HepG2 (cell line): ENCODE data around the gene DDX1. TPM values are rescaled to one million over a fixed set of nuclear protein-coding genes. Genes with fewer than 3 reads are reported as not detected.

ENCODE experiments used
- ATAC-seq: fragments of 200-7000 bp; cut with Tn5 transposase; 3 replicates; pipeline ENCODE4 v1.9.1; 2020; ENCODE audit warnings: mild to moderate bottlenecking, moderate library complexity
- BruUV-seq: library from RNA; stranded (reverse); fragments of 400-500 nt; replicated peaks from 2 replicates; lab custom pipeline; 2021; lab: Mats Ljungman, UMichigan
- CTCF ChIA-PET: fragments of 300-600 bp; formaldehyde crosslinking; extraction: SDS; loops from one replicate; lab custom pipeline; 2021; ENCODE audit warnings: low total read pairs, inconsistent platforms, low intra/inter-chr PET ratio; lab: Yijun Ruan, JAX
- POLR2A ChIA-PET: fragments of 350-600 bp; sonication (Branson Sonifier 250); formaldehyde crosslinking; loops from one replicate; lab custom pipeline; 2020; ENCODE audit warnings: antibody characterized with exemption, inconsistent platforms; lab: Yijun Ruan, JAX
- DNase-seq: peaks from one replicate; pipeline ENCODE4 v3.0.0-alpha.2; 2015; ENCODE audit warnings: low spot score
- FAIRE-seq: peaks from 3 replicates; lab custom pipeline; 2011; peaks lifted over from hg19 to GRCh38; lab: Jason Lieb, UNC
- H2AFZ ChIP-seq: one replicate; pipeline ENCODE4 v1.6.1; 2011; ENCODE audit warnings: low read length, inconsistent platforms
- H3K27ac ChIP-seq: fragments of 300-600 bp; 3 replicates; pipeline ENCODE4 v1.8.0; 2011; ENCODE audit warnings: mixed run types, mild to moderate bottlenecking, mixed read lengths, low read length, inconsistent platforms; ENCODE audit not compliant: insufficient read depth; ENCODE audit errors: extremely low read length
- H3K27me3 ChIP-seq, 2 experiments: fragments of 200-600 bp in 1 of 2; 2 replicates in 1 of 2; 3 replicates in 1 of 2; pipeline versions ENCODE4 v1.6.0 to v1.8.0; 2011; ENCODE audit warnings: low read length in 2 of 2, mild to moderate bottlenecking in 2 of 2, moderate library complexity in 2 of 2, inconsistent platforms in 1 of 2; ENCODE audit not compliant: insufficient read depth in 2 of 2, control insufficient read depth in 1 of 2
- H3K36me3 ChIP-seq, 2 experiments: fragments of 200-600 bp in 1 of 2; replicated peaks in 1 of 2; 2 replicates in 1 of 2; 3 replicates in 1 of 2; pipeline versions ENCODE4 v1.5.1 to v1.8.0; 2011; ENCODE audit warnings: low read length in 2 of 2, inconsistent platforms in 1 of 2; ENCODE audit not compliant: insufficient read depth in 2 of 2, control insufficient read depth in 1 of 2
- H3K4me1 ChIP-seq: 2 replicates; pipeline ENCODE4 v1.5.1; 2012; ENCODE audit warnings: low read length, inconsistent platforms; ENCODE audit not compliant: insufficient read depth
- H3K4me2 ChIP-seq: 2 replicates; pipeline ENCODE4 v1.6.0; 2011; ENCODE audit warnings: low read depth, low read length, inconsistent platforms
- H3K4me3 ChIP-seq, 3 experiments: fragments of 200-600 bp in 1 of 3; sonication (generic), shearing (Covaris generic) in 1 of 3; replicated peaks in 1 of 3; 2 replicates each; pipeline ENCODE4 v1.5.1; 2011 to 2016; ENCODE audit warnings: low read length in 3 of 3, inconsistent platforms in 2 of 3, low read depth in 2 of 3, mild to moderate bottlenecking in 2 of 3, control low read depth in 1 of 3, mixed read lengths in 1 of 3; ENCODE audit not compliant: insufficient read depth in 1 of 3
- H3K79me2 ChIP-seq: one replicate; pipeline ENCODE4 v1.6.1; 2011; ENCODE audit warnings: low read length, inconsistent platforms; ENCODE audit not compliant: insufficient read depth
- H3K9ac ChIP-seq: 2 replicates; pipeline ENCODE4 v1.6.0; 2011; ENCODE audit warnings: mild to moderate bottlenecking, low read depth, low read length, inconsistent platforms; ENCODE audit not compliant: insufficient read depth
- H3K9me3 ChIP-seq: 2 replicates; pipeline ENCODE4 v1.5.1; 2012; ENCODE audit warnings: mild to moderate bottlenecking, low read length
- H4K20me1 ChIP-seq: 2 replicates; pipeline ENCODE4 v1.6.0; 2011; ENCODE audit warnings: inconsistent platforms, mild to moderate bottlenecking, low read length, moderate library complexity; ENCODE audit not compliant: insufficient read depth
- CHCHD3 ChIP-seq: sonication (generic); formaldehyde crosslinking; IDR thresholded peaks from 2 replicates; pipeline ENCODE4 v1.8.0; 2022; ENCODE audit warnings: mild to moderate bottlenecking, missing genetic modification reagents, moderate library complexity
- IRF2 ChIP-seq: IDR thresholded peaks from 2 replicates; pipeline ENCODE4 v1.6.1; 2018; ENCODE audit warnings: missing genetic modification reagents, missing compliant biosample characterization
- MEIS1 ChIP-seq: sonication (generic); formaldehyde crosslinking; IDR thresholded peaks from 2 replicates; pipeline ENCODE4 v1.9.0; 2021; ENCODE audit warnings: mild to moderate bottlenecking, missing genetic modification reagents, moderate library complexity, borderline replicate concordance
- MXD4 ChIP-seq: IDR thresholded peaks from 2 replicates; pipeline ENCODE4 v1.6.1; 2016; ENCODE audit warnings: mild to moderate bottlenecking, missing biosample characterization, missing genetic modification reagents
- PAX8 ChIP-seq: sonication (generic); formaldehyde crosslinking; IDR thresholded peaks from 2 replicates; pipeline ENCODE4 v1.8.0; 2022; ENCODE audit warnings: mild to moderate bottlenecking, missing genetic modification reagents, borderline replicate concordance
- RAD51 ChIP-seq: fragments of 450-650 bp; IDR thresholded peaks from 2 replicates; pipeline ENCODE4 v1.6.1; 2016; ENCODE audit warnings: borderline replicate concordance
- REPIN1 ChIP-seq: sonication (generic); formaldehyde crosslinking; IDR thresholded peaks from 2 replicates; pipeline ENCODE4 v1.8.0; 2022; ENCODE audit warnings: missing genetic modification reagents, low read depth, mild to moderate bottlenecking, borderline replicate concordance
- SMAD3 ChIP-seq: sonication (generic); formaldehyde crosslinking; IDR thresholded peaks from 2 replicates; pipeline ENCODE4 v1.4.0; 2020; ENCODE audit warnings: missing genetic modification reagents
- ZNF382 ChIP-seq: sonication (generic); formaldehyde crosslinking; IDR thresholded peaks from 2 replicates; pipeline ENCODE4 v1.5.0; 2020; ENCODE audit warnings: missing genetic modification reagents, mild to moderate bottlenecking, borderline replicate concordance
- ZNF879 ChIP-seq: sonication (generic); formaldehyde crosslinking; IDR thresholded peaks from 2 replicates; pipeline ENCODE4 v1.8.1; 2023; ENCODE audit warnings: missing genetic modification reagents
- WGBS: methylation state at CpG from one replicate; pipeline ENCODE4 v1.1.6; 2017; ENCODE audit warnings: low lambda C conversion rate; 5-methylcytosine and 5-hydroxymethylcytosine counted together
- in situ Hi-C: cut with HindIII; loops from 2 replicates; pipeline ENCODE4 v1.10.0; 2017; ENCODE audit warnings: low pct_unique_long_range_greater_than_20kb; ENCODE audit not compliant: extremely low pct_ligation_motif_present
- intact Hi-C: fragments of 100-400 bp; cut with micrococcal nuclease; formaldehyde crosslinking; loops from one replicate; pipeline ENCODE4 v1.10.0; 2022; ENCODE audit not compliant: unreplicated experiment
- polyA plus RNA-seq, 8 experiments: library from polyadenylated mRNA; depleted of rRNA in 3 of 8; stranded (reverse) in 7 of 8; unstranded in 1 of 8; fragments of >200 nt; fragmentation: Illumina TruSeq in 4 of 8; extraction: Trizol in 4 of 8; gene quantifications; 2 replicates each; pipeline versions ENCODE4 v1.2.1 to v1.2.3, GENCODE V29; 2011 to 2016; ENCODE audit warnings: low read depth in 4 of 8, missing spikeins in 1 of 8, mixed read lengths in 1 of 8; ENCODE audit not compliant: insufficient read depth in 1 of 8
- total RNA-seq, 5 experiments: library from RNA; depleted of rRNA; stranded (reverse); fragments of >200 nt; fragmentation: Illumina TruSeq; extraction: Trizol; gene quantifications; 2 replicates each; pipeline ENCODE4 v1.2.3, GENCODE V29; 2016; ENCODE audit warnings: low read depth in 1 of 5
- TF ChIP-seq, protein P1 (sequence below): IDR thresholded peaks from 2 replicates; pipeline ENCODE4 v1.6.1; 2018; ENCODE audit warnings: missing genetic modification reagents
- TF ChIP-seq, protein P2 (sequence below): sonication (generic); formaldehyde crosslinking; IDR thresholded peaks from 2 replicates; pipeline ENCODE4 v1.5.1; 2020; ENCODE audit warnings: missing genetic modification reagents, mild to moderate bottlenecking, borderline replicate concordance
- TF ChIP-seq, protein P3 (sequence below): sonication (generic); formaldehyde crosslinking; IDR thresholded peaks from 2 replicates; pipeline ENCODE4 v1.4.0; 2020; ENCODE audit warnings: missing genetic modification reagents, borderline replicate concordance

Gene DDX1
- total and polyA plus RNA-seq, 2 of the 13 experiments (the other 11 are each of a cell fraction or from before 2014, with no cell fraction given) = 81.6 to 130 TPM

DNA sequence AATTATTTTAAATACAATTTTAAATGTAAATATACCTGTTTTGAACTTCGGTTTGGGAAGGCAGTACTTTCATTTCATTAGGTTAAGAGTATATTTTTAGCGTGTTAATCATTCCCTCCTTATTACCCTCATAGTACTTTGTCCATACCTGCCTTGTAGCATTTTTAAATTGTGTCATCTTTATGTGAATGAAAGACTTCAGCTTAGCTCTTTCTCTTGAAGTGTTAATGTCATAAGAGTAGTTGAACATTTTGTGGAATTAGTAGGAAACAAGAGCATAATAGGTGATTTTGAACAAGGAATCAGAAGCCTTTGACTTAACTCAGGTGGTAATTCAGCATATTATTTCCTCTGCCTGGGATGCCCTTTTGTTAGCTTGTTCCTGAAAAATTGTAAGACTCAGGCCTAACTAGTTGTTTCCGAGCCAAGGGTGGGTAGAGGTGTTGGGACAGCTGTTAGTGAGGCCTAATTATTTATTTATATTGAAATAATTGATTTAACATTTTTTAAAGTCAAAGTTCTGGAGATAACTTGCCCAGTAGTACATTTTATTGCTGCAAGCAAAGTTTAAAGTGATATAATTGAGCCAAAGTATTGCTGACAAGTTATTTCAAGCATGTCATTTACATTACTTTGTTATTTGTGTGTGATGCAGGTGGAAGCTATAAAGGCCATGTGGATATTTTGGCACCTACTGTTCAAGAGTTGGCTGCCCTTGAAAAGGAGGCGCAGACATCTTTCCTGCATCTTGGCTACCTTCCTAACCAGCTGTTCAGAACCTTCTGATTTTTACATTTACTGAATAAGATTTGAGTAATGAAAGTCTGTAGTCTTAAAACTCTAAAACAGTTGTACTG, 38.7 kb downstream of the DDX1 start:
- H3K36me3 ChIP-seq = peaks cover 16 to 90% of the 10 kb centered on the region in 2 experiments
- H3K79me2 ChIP-seq = no peaks in the 10 kb centered on the region
- no peak overlapping the region for H2AFZ ChIP-seq
- no peak for FAIRE-seq
- H3K9ac ChIP-seq = no peak overlapping the region
- H4K20me1 ChIP-seq = no peaks in the 10 kb centered on the region
- CTCF ChIA-PET = no interaction called here
- in situ Hi-C loops = loop anchor here (10.0 to 25.0 kb wide), 2 partner anchors 107 to 874 kb away; no protein-coding TSS in a partner anchor
- no peak overlapping the region for H3K4me2 ChIP-seq
- 97% methylated on average over 4 of the region's 4 CpGs for WGBS
- ATAC-seq = no peak
- no peak overlapping the region for H3K27ac ChIP-seq
- no peaks in the 10 kb centered on the region for H3K9me3 ChIP-seq
- no peak for DNase-seq
- intact Hi-C loops = no loop called here
- H3K4me1 ChIP-seq = peaks cover 23% of the 10 kb centered on the region
- no peak for TF ChIP-seq RAD51
- TF ChIP-seq IRF2 (CRISPR knock-in tag) = no peak
- no peak for TF ChIP-seq PAX8 (CRISPR knock-in tag)
- TF ChIP-seq CHCHD3 (CRISPR knock-in tag) = no peak
- TF ChIP-seq, protein P1, sequence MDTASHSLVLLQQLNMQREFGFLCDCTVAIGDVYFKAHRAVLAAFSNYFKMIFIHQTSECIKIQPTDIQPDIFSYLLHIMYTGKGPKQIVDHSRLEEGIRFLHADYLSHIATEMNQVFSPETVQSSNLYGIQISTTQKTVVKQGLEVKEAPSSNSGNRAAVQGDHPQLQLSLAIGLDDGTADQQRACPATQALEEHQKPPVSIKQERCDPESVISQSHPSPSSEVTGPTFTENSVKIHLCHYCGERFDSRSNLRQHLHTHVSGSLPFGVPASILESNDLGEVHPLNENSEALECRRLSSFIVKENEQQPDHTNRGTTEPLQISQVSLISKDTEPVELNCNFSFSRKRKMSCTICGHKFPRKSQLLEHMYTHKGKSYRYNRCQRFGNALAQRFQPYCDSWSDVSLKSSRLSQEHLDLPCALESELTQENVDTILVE (CRISPR knock-in tag) = no peak
- TF ChIP-seq REPIN1 (CRISPR knock-in tag) = no peak
- TF ChIP-seq MXD4 (CRISPR knock-in tag) = no peak
- TF ChIP-seq, protein P2, sequence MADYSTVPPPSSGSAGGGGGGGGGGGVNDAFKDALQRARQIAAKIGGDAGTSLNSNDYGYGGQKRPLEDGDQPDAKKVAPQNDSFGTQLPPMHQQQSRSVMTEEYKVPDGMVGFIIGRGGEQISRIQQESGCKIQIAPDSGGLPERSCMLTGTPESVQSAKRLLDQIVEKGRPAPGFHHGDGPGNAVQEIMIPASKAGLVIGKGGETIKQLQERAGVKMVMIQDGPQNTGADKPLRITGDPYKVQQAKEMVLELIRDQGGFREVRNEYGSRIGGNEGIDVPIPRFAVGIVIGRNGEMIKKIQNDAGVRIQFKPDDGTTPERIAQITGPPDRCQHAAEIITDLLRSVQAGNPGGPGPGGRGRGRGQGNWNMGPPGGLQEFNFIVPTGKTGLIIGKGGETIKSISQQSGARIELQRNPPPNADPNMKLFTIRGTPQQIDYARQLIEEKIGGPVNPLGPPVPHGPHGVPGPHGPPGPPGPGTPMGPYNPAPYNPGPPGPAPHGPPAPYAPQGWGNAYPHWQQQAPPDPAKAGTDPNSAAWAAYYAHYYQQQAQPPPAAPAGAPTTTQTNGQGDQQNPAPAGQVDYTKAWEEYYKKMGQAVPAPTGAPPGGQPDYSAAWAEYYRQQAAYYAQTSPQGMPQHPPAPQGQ (CRISPR knock-in tag) = no peak
- TF ChIP-seq, protein P3, sequence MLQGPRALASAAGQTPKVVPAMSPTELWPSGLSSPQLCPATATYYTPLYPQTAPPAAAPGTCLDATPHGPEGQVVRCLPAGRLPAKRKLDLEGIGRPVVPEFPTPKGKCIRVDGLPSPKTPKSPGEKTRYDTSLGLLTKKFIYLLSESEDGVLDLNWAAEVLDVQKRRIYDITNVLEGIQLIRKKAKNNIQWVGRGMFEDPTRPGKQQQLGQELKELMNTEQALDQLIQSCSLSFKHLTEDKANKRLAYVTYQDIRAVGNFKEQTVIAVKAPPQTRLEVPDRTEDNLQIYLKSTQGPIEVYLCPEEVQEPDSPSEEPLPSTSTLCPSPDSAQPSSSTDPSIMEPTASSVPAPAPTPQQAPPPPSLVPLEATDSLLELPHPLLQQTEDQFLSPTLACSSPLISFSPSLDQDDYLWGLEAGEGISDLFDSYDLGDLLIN (CRISPR knock-in tag) = no peak
- TF ChIP-seq ZNF382 (CRISPR knock-in tag) = no peak
- no peak for TF ChIP-seq MEIS1 (CRISPR knock-in tag)
- no peak for TF ChIP-seq SMAD3 (CRISPR knock-in tag)
- no peak for TF ChIP-seq ZNF879 (CRISPR knock-in tag)
- H3K27me3 ChIP-seq = no peaks in the 10 kb centered on the region
- H3K4me3 ChIP-seq = no peak overlapping the region
- POLR2A ChIA-PET = no interaction called here
- BruUV-seq = no TSS peak
